Measurements from ENCODE around the gene CMTR1. TPM values are rescaled to one million over a fixed set of nuclear protein-coding genes. Genes with fewer than 3 reads are reported as not detected.

Gene CMTR1
- total RNA-seq, 1 experiment from 2014 or later, result 34.8 TPM

DNA sequence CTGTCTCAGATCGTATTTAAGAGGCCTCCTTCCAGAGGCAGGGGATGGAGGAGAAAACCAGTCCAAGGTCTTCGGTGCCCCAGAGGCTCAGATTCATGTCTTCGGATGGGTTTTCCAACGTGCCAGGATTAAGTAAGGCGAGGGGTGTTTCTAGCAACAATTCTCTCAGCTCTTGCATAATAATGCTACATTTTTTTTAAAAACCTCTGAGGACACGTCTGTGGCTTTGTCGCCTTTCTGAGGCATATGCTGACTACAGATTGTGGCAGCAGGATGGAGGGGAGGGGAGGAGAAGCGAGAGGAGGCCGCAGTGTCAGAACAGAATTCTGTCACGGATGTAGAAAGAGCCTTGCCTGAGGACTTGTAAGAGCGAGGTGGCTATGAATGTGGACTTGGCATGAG lies 84.4 kb downstream of the CMTR1 start:
- Histone ChIP-seq H3K4ac (ENCODE audit: low read depth, low read length) (no peak overlapping the region), H4K91ac (ENCODE audit: insufficient read length, low read depth, low read length) (no peak overlapping the region), H2AK5ac (ENCODE audit: insufficient read length, low read length) (no peak overlapping the region), H3K79me1 (ENCODE audit: insufficient read depth, low read depth, low read length, poor library complexity, severe bottlenecking) (no peaks in the 10 kb centered on the region), H4K8ac (replicated peaks; ENCODE audit: insufficient read length, low read depth, low read length) (no peak overlapping the region), H3K18ac (ENCODE audit: insufficient read length, low read depth, low read length) (no peak overlapping the region), H3K79me2 (ENCODE audit: insufficient read depth, low read length) (no peaks in the 10 kb centered on the region), H4K20me1 (ENCODE audit: control insufficient read depth, insufficient read depth, insufficient read length) (no peaks in the 10 kb centered on the region), H3K4me2 (ENCODE audit: insufficient read depth, insufficient read length, low read length) (no peak overlapping the region), H3K56ac (ENCODE audit: insufficient read length, low read depth, low read length) (no peak overlapping the region), H3K27ac (ENCODE audit: insufficient read length, low read depth, low read length) (no peak overlapping the region), H2AFZ (ENCODE audit: low read length) (no peak overlapping the region), H3K9ac (ENCODE audit: extremely low read depth, insufficient read length, low read length) (no peak overlapping the region), H3K23ac (ENCODE audit: insufficient read length, low read depth, low read length) (no peak overlapping the region), H3K4me1 (ENCODE audit: insufficient read depth, low read length) (peaks cover 8% of the 10 kb centered on the region; the same call in 1 of the 2 replicates), H3K14ac (ENCODE audit: insufficient read depth, low read length) (no peak overlapping the region), H3T11ph (ENCODE audit: low read length) (no peak overlapping the region), H2BK5ac (ENCODE audit: insufficient read length, low read length) (no peak overlapping the region), H2BK20ac (ENCODE audit: low read depth, low read length, poor library complexity, severe bottlenecking) (no peak overlapping the region), H3K27me3 (ENCODE audit: insufficient read depth, low read length) (no peaks in the 10 kb centered on the region; the same call in 1 of the 2 replicates), H3K23me2 (ENCODE audit: insufficient read length, low read depth, low read length, poor library complexity, severe bottlenecking) (peaks cover 7% of the 10 kb centered on the region), H3K9me3 (ENCODE audit: control insufficient read depth, low read depth, low read length) (no peaks in the 10 kb centered on the region), H2BK15ac (ENCODE audit: low read depth, low read length) (no peak overlapping the region), H2BK12ac (ENCODE audit: insufficient read length, low read depth, low read length) (no peak overlapping the region), H4K5ac (ENCODE audit: insufficient read length, low read depth, low read length) (no peak overlapping the region), H2BK120ac (ENCODE audit: low read depth, low read length, poor library complexity, severe bottlenecking) (no peak overlapping the region)
- no peak overlapping the region for H3K4me3 Mint-ChIP-seq
- no peaks in the 10 kb centered on the region; a peak in 1 of 7 replicates for H3K36me3 Mint-ChIP-seq (ENCODE audit: insufficient read depth in 1 of 3, low read depth in 3 of 3)
- peaks cover 40% of the 10 kb centered on the region for H3K27me3 Mint-ChIP-seq (ENCODE audit: low read depth)
- no peaks in the 10 kb centered on the region; a peak in 2 of 5 replicates for H3K9me3 Mint-ChIP-seq
- H3K27ac Mint-ChIP-seq, result no peak overlapping the region
- TF ChIP-seq, protein P1, sequence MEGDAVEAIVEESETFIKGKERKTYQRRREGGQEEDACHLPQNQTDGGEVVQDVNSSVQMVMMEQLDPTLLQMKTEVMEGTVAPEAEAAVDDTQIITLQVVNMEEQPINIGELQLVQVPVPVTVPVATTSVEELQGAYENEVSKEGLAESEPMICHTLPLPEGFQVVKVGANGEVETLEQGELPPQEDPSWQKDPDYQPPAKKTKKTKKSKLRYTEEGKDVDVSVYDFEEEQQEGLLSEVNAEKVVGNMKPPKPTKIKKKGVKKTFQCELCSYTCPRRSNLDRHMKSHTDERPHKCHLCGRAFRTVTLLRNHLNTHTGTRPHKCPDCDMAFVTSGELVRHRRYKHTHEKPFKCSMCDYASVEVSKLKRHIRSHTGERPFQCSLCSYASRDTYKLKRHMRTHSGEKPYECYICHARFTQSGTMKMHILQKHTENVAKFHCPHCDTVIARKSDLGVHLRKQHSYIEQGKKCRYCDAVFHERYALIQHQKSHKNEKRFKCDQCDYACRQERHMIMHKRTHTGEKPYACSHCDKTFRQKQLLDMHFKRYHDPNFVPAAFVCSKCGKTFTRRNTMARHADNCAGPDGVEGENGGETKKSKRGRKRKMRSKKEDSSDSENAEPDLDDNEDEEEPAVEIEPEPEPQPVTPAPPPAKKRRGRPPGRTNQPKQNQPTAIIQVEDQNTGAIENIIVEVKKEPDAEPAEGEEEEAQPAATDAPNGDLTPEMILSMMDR (conservative IDR thresholded peaks at IDR 0.05), result no peak
- no CpG with 5 or more reads among the region's 11 CpGs for WGBS (ENCODE audit: extremely low coverage, insufficient read length, low lambda C conversion rate)
- DNase-seq, result no peak
- H3K4me1 Mint-ChIP-seq, result peaks cover 46 to 53% of the 10 kb centered on the region in 2 experiments

Data from H9 (cell line).